Mesendoderm (in vitro differentiated cells): Measurements from ENCODE around the gene NSRP1.
"Not testable (repeated sequence)": the region's sequence is repeated elsewhere in the genome, so short reads cannot be mapped to it uniquely, and the experiment has no call there.

Experiments
- DNase-seq: peaks from one replicate; pipeline ENCODE4 v3.0.0; 2013
- H2AK5ac ChIP-seq: 2 replicates; pipeline ENCODE4 v1.6.1; 2013; ENCODE audit warnings: low read length, inconsistent platforms
- H2BK120ac ChIP-seq: 2 replicates; pipeline ENCODE4 v1.6.1; 2013; ENCODE audit warnings: low read depth, mild to moderate bottlenecking, low read length, moderate library complexity, mixed read lengths
- H2BK15ac ChIP-seq: replicated peaks from 2 replicates; pipeline ENCODE4 v1.6.1; 2013; ENCODE audit warnings: low read depth, mild to moderate bottlenecking, moderate library complexity
- H2BK5ac ChIP-seq: 2 replicates; pipeline ENCODE4 v1.6.1; 2013; ENCODE audit warnings: low read length, inconsistent platforms
- H3K18ac ChIP-seq: 2 replicates; pipeline ENCODE4 v1.6.1; 2013; ENCODE audit warnings: mild to moderate bottlenecking, low read length, mixed read lengths
- H3K23ac ChIP-seq: one replicate; pipeline ENCODE4 v1.6.1; 2013; ENCODE audit warnings: low read length
- H3K27ac ChIP-seq: 2 replicates; pipeline ENCODE4 v1.5.1; 2013; ENCODE audit warnings: low read depth, mild to moderate bottlenecking, inconsistent platforms, low read length, moderate library complexity
- H3K27me3 ChIP-seq: 2 replicates; pipeline ENCODE4 v1.6.1; 2013; ENCODE audit warnings: low read length, control low read depth, mild to moderate bottlenecking, inconsistent platforms; ENCODE audit not compliant: insufficient read depth, poor library complexity
- H3K36me3 ChIP-seq: 2 replicates; pipeline ENCODE4 v1.6.1; 2013; ENCODE audit warnings: low read length, inconsistent platforms; ENCODE audit not compliant: control insufficient read depth, insufficient read depth
- H3K4ac ChIP-seq: one replicate; pipeline ENCODE4 v1.6.1; 2013; ENCODE audit warnings: low read depth, mild to moderate bottlenecking, low read length, moderate library complexity
- H3K4me1 ChIP-seq: 2 replicates; pipeline ENCODE4 v1.6.1; 2013; ENCODE audit warnings: low read depth, low read length, inconsistent platforms; ENCODE audit not compliant: control insufficient read depth
- H3K4me2 ChIP-seq: 2 replicates; pipeline ENCODE4 v1.6.1; 2013; ENCODE audit warnings: low read length
- H3K4me3 ChIP-seq: 2 replicates; pipeline ENCODE4 v1.5.1; 2013; ENCODE audit warnings: mild to moderate bottlenecking, low read length
- H3K56ac ChIP-seq: one replicate; pipeline ENCODE4 v1.6.1; 2013; ENCODE audit warnings: low read length
- H3K79me1 ChIP-seq: 2 replicates; pipeline ENCODE4 v1.6.1; 2013; ENCODE audit warnings: low read length, inconsistent platforms
- H3K79me2 ChIP-seq: 2 replicates; pipeline ENCODE4 v1.6.1; 2013; ENCODE audit warnings: mild to moderate bottlenecking, low read length; ENCODE audit not compliant: control insufficient read depth, insufficient read depth
- H3K9ac ChIP-seq: 2 replicates; pipeline ENCODE4 v1.6.1; 2013; ENCODE audit warnings: low read length, inconsistent platforms
- H4K5ac ChIP-seq: one replicate; pipeline ENCODE4 v1.6.1; 2013; ENCODE audit warnings: low read length
- H4K8ac ChIP-seq: one replicate; pipeline ENCODE4 v1.6.1; 2013; ENCODE audit warnings: low read depth, mild to moderate bottlenecking, control low read depth, low read length, moderate library complexity
- WGBS: extraction: QIAGEN DNeasy Blood & Tissue Kit; methylation state at CpG from one replicate; pipeline ENCODE4 v1.1.7; 2013; ENCODE audit warnings: low lambda C conversion rate, missing lambda C conversion rate; ENCODE audit not compliant: insufficient coverage; ENCODE audit errors: extremely low coverage; 5-methylcytosine and 5-hydroxymethylcytosine counted together

The NSRP1 gene

DNA sequence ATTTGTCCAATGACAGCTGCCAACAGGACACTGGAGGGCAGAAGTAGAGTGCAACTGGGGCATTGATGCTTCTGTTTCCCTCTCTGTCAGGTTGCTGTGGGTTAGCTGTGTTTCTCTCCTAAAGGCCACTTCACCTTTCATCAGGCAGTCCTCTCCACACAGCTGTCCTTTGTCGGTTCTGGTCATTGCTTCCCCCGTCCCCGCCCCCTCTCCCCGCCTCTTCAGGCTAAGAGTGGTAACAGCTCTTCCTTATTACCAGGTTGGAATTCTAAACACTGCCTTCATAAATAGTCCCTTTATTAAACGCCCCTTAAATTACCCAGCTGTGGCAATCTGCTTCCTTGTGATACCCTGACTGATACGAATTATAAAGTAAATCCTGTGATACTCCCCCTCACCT lies 31.8 kb upstream of the NSRP1 start:
- Histone ChIP-seq H3K4me2 (no peak overlapping the region), H4K8ac (no peak overlapping the region), H2BK15ac (no peak overlapping the region), H3K4me3 (no peak overlapping the region), H3K23ac (no peak overlapping the region), H3K36me3 (no peaks in the 10 kb centered on the region), H3K27ac (no peak overlapping the region), H3K18ac (no peak overlapping the region), H3K4ac (no peak overlapping the region), H3K27me3 (no peaks in the 10 kb centered on the region), H3K56ac (no peak overlapping the region), H3K9ac (no peak overlapping the region), H2AK5ac (no peak overlapping the region), H4K5ac (no peak overlapping the region), H3K79me2 (no peaks in the 10 kb centered on the region), H3K4me1 (no peaks in the 10 kb centered on the region), H3K79me1 (no peaks in the 10 kb centered on the region), H2BK120ac (no peak overlapping the region), H2BK5ac (no peak overlapping the region)
- no CpG with 5 or more reads among the region's 6 CpGs for WGBS
- no peak for DNase-seq

- H3K36me3 ChIP-seq: no peaks in the 10 kb centered on the region
Measured at GRCh38 chr17:30086896-30087295, 29.7 kb upstream of the NSRP1 start.

GRCh38 chr17:30087431-30087830 lies 29.2 kb upstream of the NSRP1 start:
- not testable (repeated sequence) for H2BK120ac ChIP-seq, H3K4me1 ChIP-seq, H3K18ac ChIP-seq, H3K4ac ChIP-seq, H2BK5ac ChIP-seq, H3K4me2 ChIP-seq, H3K56ac ChIP-seq, H3K36me3 ChIP-seq, H2BK15ac ChIP-seq, H3K23ac ChIP-seq, H2AK5ac ChIP-seq, H3K27ac ChIP-seq, H3K4me3 ChIP-seq, H3K9ac ChIP-seq, H4K8ac ChIP-seq, DNase-seq, H3K79me2 ChIP-seq, H3K79me1 ChIP-seq, H3K27me3 ChIP-seq, H4K5ac ChIP-seq
- no CpG with 5 or more reads among the region's 3 CpGs for WGBS

More at GRCh38 chr17:30086896-30087295, 29.7 kb upstream of the NSRP1 start:
- Histone ChIP-seq H2BK120ac (no peak overlapping the region), H3K79me2 (no peaks in the 10 kb centered on the region), H2BK5ac (no peak overlapping the region), H3K18ac (no peak overlapping the region), H3K4me2 (no peak overlapping the region), H3K4me3 (no peak overlapping the region), H3K56ac (no peak overlapping the region), H3K27me3 (no peaks in the 10 kb centered on the region), H3K9ac (no peak overlapping the region), H4K8ac (no peak overlapping the region), H4K5ac (no peak overlapping the region), H2AK5ac (no peak overlapping the region), H2BK15ac (no peak overlapping the region), H3K27ac (no peak overlapping the region), H3K23ac (no peak overlapping the region), H3K79me1 (no peaks in the 10 kb centered on the region), H3K4ac (no peak overlapping the region), H3K4me1 (no peaks in the 10 kb centered on the region)
- DNase-seq: no peak
- WGBS: no CpG with 5 or more reads among the region's 2 CpGs

GRCh38 chr17:30091121-30091670 lies 25.4 kb upstream of the NSRP1 start:
- H3K79me1 ChIP-seq: no peaks in the 10 kb centered on the region
- no peaks in the 10 kb centered on the region for H3K79me2 ChIP-seq
- no peak overlapping the region for H3K4me2 ChIP-seq
- H3K4me3 ChIP-seq: no peak overlapping the region
- no peak overlapping the region for H2BK15ac ChIP-seq
- DNase-seq: no peak
- no peak overlapping the region for H2BK120ac ChIP-seq
- H3K27me3 ChIP-seq: no peaks in the 10 kb centered on the region
- no peak overlapping the region for H4K5ac ChIP-seq
- no peak overlapping the region for H2AK5ac ChIP-seq
- no peaks in the 10 kb centered on the region for H3K4me1 ChIP-seq
- no peak overlapping the region for H3K23ac ChIP-seq
- no peak overlapping the region for H3K56ac ChIP-seq
- no peak overlapping the region for H3K27ac ChIP-seq
- H3K4ac ChIP-seq: no peak overlapping the region
- no peak overlapping the region for H2BK5ac ChIP-seq
- H3K9ac ChIP-seq: no peak overlapping the region
- no peaks in the 10 kb centered on the region for H3K36me3 ChIP-seq
- H4K8ac ChIP-seq: no peak overlapping the region
- H3K18ac ChIP-seq: no peak overlapping the region
- WGBS: no CpG with 5 or more reads among the region's 4 CpGs

DNA sequence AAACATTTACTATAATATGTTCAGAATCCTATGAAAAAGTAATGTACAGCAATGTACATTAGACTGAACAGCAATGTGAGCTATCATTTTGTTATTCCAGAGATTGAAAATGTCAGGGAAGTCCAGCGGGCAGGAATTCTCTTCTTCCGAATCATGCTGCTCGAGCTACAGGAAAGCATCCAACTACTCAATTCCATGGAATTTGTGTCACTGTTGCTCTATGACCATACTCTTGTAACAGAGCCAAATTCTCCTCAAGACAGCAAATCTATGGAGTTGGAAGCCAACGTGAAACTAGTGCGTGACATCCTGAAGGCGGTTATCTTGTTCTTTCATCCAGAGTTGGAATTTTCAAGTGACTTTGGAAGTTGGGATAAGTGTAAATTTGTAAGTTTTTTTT lies 24.8 kb upstream of the NSRP1 start:
- H3K23ac ChIP-seq: no peak overlapping the region
- no peak overlapping the region for H3K4ac ChIP-seq
- no peak overlapping the region for H2BK15ac ChIP-seq
- no CpG with 5 or more reads among the region's 6 CpGs for WGBS
- H3K18ac ChIP-seq: no peak overlapping the region
- no peak overlapping the region for H4K8ac ChIP-seq
- no peaks in the 10 kb centered on the region for H3K79me1 ChIP-seq
- H4K5ac ChIP-seq: no peak overlapping the region
- no peaks in the 10 kb centered on the region for H3K36me3 ChIP-seq
- H3K27me3 ChIP-seq: no peaks in the 10 kb centered on the region
- H3K9ac ChIP-seq: no peak overlapping the region
- H2AK5ac ChIP-seq: no peak overlapping the region
- H3K79me2 ChIP-seq: no peaks in the 10 kb centered on the region
- DNase-seq: no peak
- no peak overlapping the region for H2BK5ac ChIP-seq
- no peaks in the 10 kb centered on the region for H3K4me1 ChIP-seq
- no peak overlapping the region for H3K4me3 ChIP-seq
- H3K56ac ChIP-seq: no peak overlapping the region
- no peak overlapping the region for H3K4me2 ChIP-seq
- no peak overlapping the region for H2BK120ac ChIP-seq
- H3K27ac ChIP-seq: no peak overlapping the region

DNA sequence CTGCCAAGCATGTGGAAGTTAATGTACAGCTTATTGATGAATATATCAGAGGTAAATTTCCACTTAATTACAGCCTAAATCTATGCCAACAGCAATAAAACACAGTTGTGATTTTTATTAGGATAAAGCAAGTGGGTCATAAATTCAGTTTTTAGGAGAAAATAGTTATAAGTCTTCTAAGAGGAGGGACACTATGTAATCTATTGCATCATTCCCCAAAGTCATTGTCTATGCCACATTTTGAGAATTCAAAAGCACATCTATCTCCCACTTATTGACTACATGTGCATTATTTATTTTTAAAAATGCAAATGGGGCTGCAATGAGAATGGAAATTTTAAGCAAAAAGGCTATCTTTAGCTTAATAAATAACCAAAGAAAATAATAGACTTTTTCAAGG lies 23.7 kb upstream of the NSRP1 start:
- H3K23ac ChIP-seq: no peak overlapping the region
- no peak overlapping the region for H2BK5ac ChIP-seq
- H3K79me1 ChIP-seq: no peaks in the 10 kb centered on the region
- no peak for DNase-seq
- H3K4ac ChIP-seq: no peak overlapping the region
- H3K27me3 ChIP-seq: no peaks in the 10 kb centered on the region
- H3K18ac ChIP-seq: no peak overlapping the region
- H2BK120ac ChIP-seq: no peak overlapping the region
- H2BK15ac ChIP-seq: no peak overlapping the region
- H3K4me3 ChIP-seq: no peak overlapping the region
- no peak overlapping the region for H4K5ac ChIP-seq
- no peak overlapping the region for H4K8ac ChIP-seq
- H3K4me1 ChIP-seq: no peaks in the 10 kb centered on the region
- H2AK5ac ChIP-seq: no peak overlapping the region
- H3K9ac ChIP-seq: no peak overlapping the region
- H3K4me2 ChIP-seq: no peak overlapping the region
- H3K36me3 ChIP-seq: no peaks in the 10 kb centered on the region
- H3K27ac ChIP-seq: no peak overlapping the region
- no peaks in the 10 kb centered on the region for H3K79me2 ChIP-seq
- no peak overlapping the region for H3K56ac ChIP-seq
